ENCODE data around the gene GPC5.

Gene GPC5

DNA sequence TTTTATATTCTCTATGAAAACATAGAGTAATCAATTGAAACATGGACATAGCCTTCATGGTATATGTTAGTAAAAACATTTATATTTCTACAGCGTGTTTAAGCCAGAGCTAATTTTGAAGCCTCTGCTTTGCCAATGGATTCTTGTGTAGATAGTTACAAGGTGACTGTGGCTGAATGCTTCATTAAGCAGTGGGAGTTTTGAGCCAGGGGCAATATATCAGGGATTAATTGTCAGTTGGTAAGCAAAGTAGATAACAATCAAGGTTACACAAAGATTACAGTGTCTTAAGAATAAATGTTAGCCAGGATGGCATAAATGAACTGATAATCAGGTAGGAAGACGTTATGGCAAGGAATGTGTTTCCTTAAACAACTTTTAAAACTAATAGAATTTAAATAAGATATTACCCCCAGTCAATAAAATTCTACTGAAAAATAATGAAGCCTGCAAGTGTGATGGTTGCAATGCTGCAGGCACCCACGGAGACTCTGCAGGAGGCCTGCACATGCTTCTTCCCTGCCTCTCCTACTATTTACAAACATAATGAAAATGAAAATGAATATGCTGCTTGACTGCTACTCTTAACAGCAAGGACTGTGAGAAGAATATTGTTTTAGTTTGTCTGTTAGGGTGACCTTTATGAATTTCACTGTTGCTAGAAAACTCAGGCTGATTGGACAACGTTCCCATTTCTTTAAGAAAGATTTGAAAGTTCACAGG lies 588.5 kb downstream of the GPC5 start:
- DNase-seq (ENCODE audit: low spot score), result no peak

DNA sequence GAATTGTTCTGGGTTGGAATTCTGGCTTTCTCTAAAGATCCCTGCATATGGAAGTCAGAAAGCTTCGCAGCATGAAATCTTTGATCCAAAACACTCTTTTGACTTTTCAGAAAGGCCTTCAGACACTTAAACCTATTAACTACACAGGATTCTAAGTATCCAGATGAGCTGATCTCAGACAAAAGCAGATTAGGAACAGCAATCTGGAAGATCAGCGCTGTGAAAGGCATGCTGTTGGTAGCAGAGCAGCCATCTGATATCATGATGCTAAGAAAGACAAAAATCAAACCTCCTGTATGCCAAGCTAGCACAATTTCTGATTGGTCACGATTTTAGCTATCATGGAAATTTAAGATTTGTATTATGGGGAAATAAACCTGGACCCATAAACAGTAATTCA lies 589.9 kb downstream of the GPC5 start:
- DNase-seq (ENCODE audit: low spot score), result no peak

DNA sequence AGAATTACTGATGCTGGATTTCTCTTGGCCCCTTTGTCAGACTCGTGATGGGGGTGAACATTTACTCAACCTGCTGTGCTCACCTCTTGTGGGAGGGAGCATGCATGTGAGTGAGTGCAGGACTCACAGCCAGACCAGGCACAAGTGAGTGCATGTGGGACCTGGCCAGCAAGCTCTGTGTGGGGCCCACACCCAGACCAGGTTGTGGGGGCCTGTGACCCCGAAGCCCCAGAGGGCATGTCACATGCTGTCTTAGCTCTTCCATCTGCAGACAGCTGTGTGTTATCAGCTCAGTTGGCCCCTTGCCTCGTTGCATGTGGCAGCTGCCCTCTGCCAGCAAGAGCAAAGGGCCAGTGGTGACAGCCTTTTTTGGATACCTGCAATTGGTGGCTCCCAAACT lies 614.4 kb downstream of the GPC5 start:
- no peak for DNase-seq (ENCODE audit: low spot score)

DNA sequence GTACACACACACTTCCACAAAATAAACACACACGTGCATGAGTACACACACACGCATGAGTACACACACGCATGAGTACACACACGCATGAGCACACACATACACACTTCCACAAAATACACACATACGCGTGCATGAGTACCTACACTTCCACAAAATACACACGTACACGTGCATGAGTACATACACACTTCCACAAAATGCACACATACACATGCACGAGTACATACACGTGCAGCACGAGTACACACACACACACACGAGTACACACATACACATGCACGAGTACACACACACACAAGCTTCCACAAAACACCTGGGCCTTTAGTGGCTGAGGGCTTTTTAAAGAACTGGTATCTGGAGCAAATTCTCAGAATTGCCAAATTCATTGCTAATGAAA lies 619.3 kb downstream of the GPC5 start:
- no peak for DNase-seq (ENCODE audit: low spot score)

DNA sequence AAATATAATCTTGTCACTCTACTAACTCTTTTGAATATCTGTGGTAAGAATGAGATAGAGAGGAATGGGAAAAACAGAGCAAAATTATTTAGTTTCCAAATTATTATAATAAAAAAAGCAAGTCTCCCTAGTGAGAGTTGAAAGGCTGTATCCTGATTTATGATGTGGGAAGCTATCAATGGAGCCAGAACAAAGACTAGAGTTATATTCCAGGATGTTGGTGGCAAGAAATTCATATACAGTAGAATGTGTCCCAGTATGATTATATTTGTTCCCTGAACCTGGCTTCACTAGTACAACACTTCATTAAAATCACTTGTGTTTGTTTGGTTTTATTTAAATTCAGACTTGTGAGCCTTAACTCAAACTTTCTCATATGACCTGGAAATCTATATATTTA lies 630.3 kb downstream of the GPC5 start:
- DNase-seq (ENCODE audit: low spot score), result no peak

DNA sequence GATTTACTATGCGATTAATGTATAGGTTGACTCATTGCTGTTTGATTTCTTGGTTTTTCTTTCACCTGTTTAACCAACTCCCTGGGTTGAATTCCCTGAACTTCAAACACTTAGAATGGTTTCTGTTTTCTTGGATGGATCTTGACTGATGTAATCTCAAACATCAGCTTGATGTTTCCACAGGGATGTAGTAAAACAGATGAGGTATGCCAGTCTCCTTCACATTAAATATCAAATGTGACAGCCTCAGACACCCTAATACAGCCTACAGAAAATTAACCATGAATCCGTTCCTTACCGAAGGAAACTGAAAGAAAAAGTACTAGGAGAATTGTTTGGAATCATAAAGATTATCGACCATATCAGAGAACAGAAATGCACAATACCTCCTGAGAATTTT lies 631.2 kb downstream of the GPC5 start:
- no peak for DNase-seq (ENCODE audit: low spot score)

DNA sequence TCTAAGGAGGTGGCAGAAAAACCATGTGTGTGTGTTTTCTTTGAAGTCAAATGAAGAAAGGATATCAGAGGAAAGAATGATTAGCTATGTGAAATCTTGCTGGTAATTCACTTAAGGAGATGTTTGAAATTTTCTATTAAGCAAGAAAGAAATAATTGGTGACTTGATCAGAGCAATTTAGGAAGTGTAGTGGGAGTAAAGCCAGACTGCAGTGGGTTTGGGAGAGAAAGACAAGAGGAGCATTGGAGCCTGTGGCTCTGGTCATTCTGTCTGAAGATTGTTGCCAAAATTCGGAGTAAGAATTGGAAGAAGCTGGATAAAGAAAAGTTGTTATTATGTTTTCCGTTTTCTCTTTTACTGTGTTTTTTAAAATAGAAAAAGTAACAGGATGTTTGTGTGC lies 640.5 kb downstream of the GPC5 start:
- no peak for DNase-seq (ENCODE audit: low spot score)

DNA sequence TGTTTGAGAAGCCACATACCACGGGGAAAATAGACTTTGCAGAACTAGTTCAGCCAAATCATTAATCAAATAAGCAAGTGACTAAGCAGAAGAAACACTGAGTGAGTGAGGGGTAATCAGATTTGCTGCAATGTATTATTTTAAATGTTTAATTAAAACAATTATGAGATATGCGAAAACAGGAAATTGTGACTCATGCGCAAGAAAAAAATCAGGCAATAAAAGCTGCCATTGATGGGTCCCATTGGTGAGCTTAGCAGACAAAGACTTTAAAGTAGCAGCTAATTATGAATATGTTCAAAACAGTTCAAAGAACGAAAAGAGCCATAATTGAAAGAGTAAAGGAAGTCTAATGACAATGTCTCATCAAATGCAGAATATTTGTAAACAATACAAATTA lies 644.1 kb downstream of the GPC5 start:
- DNase-seq (ENCODE audit: low spot score), result no peak

DNA sequence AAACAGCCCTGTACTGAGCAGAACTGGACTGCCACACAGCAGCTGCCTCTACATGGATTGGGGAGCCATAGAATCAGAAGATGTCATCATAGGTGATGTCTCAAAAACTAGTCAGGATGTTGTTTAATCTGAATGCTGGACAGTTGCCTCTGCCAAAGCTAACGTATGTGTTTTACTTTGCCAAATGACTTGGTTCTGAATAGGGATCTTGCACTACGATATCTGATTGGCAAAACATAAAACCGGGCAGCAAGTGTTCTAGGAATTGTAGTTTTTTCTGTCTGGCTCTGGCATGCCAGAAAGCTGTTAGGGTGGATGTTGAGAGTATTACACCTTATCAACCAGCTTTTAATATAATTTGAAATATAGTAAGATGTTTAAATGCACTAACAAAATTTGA lies 645.9 kb downstream of the GPC5 start:
- DNase-seq (ENCODE audit: low spot score), result no peak

DNA sequence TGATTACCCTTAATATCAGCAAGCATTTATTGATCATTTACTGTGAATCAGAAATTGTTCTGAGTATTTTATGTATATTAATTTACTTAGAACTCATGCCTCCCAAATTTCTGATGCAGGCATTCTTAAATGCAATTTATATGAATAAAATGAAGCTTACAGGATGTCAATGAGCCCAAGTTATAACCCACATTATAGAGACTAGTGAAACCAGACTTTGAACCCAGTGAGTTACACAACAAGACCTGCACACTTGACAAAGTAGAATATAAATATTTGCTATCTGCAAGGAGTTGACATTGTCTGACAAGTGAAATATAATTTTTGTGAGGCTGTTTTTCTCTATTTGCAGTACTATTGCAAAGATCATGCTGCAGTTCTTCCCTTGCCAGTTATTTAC lies 656.0 kb downstream of the GPC5 start:
- no peak for DNase-seq (ENCODE audit: low spot score)

DNA sequence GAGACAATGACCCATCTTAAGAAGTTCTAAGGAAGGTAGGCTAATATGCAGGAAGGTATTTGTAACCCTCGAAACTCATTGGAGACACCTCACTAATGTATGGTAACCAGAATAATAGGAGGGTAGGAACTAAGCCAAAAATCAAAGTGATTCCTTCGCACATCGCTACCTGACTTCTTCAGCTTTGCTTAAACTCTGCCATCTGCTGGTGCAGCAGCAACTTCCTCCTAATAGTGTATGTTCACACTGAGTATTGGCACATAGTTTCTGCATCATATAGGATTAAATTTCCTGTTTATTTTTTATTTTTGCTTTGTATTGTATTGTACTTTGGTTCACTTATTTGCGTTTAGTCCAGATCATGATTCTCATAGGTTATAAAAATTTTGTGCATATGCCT lies 676.2 kb downstream of the GPC5 start:
- no peak for DNase-seq (ENCODE audit: low spot score)

DNA sequence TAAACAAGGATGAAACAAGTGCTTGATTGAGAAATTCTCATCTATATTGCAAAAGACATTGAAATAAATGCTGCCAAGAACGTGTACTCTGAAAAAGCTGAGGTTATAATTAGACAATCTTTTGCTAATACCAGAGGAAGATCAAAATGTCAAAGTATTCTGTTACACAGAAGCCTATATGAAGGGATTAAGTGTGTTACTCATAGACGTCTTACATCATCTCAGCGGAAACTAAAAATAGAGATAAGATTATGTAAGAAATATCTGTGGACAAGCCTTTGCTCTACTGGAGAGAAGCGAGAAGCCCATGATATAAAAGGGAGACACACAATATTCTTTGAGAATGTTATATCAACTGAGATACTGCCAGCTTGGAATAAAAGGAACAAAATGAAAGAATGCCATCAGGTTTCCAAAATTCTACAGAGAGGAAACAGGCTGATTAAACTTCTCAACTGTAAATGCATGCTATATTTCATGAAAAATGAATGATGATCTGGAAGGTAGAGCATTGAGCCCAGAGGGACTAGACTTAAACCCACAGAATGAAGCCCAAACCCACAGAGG lies 699.0 kb downstream of the GPC5 start:
- no peak for DNase-seq (ENCODE audit: low spot score)

DNA sequence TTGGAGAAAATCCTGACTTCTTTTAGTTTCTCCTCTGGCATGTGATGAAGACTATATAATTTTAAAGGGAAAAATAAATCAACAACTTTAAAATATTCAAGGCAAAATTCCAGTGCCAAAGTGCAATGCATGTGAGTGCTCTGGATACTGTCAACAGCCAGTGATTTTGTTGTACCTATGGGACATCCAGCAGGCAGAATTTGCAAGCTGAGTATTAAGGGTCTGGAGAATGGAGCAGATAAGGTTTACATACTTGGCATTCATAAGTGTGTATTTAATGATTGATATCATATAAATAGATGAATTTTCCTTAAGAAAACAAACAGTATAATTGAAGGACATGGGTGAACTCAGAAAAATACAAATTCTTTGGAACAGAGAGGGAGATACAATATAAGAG lies 703.4 kb downstream of the GPC5 start:
- no peak for DNase-seq (ENCODE audit: low spot score)

DNA sequence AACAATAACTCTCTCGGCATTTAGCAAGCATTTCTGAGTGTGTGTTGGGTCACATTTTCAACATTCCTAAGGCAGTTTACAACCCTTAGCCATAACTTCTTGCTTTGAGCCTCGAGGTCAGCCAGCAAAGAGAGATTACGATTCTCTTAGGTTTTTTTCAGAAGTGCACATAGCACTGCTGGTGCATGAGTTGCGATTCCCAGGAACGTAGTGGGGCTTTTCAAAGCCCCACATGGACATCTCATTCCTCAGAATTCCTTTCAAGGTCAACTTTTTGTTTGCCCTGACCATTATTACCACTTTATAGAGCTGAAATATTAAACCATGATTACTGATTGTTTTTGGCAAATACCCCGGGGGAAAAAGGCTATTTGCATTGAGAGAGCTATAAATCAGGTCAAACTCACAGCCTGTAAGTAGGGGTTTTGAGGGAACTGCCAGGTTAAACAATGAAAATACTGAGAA lies 705.3 kb downstream of the GPC5 start:
- no peak for DNase-seq (ENCODE audit: low spot score)

DNA sequence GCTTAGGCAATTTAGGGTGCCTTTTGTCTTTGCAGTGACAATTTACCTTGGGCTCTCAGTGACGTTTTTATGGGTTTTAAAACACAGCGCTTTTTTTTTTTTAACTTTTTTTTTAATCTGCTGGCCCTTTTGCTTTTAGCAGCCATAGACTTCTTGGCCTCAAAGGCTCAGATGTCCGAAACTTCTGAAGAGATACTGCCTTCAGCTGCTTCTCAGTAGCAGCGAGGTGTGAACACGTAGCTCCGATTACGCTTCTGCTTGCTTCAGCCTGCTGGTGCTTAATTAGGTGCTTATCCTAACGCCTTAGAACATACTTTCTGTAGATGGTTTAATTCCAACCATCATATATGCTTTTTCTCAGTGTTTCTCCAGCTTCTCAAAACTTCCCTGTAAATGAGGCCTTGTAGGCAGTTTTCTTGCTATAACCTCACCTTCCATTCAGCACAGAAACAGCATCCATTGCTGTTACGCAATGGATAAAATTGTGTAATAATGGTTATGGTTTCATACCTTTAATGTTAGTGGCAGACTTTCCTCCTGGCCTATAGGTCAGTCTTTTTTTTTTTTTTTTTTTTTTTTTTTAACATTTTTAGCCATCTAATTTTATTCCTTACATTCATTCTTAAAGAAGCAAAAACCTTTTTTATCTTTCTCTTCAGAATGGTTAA lies 723.9 kb downstream of the GPC5 start:
- DNase-seq (ENCODE audit: low spot score), result no peak

DNA sequence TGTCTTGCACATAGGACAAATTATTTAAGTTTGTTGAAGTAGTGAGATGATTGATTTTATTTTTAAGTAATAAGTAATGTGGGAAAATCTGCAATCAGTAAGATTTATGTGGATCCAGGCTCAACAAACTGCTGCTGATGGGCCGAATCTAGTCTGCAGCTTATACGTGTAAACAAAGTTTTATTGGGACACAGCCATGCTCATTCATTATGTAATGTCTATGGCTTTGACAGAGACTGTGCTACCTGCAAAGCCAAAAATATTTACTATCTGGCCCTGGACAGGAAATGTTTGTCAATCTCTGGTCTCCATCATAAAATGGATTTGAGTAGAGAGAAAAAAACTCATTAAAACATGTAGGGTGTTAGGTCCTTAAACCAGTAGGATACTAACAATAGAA lies 728.0 kb downstream of the GPC5 start:
- no peak for DNase-seq (ENCODE audit: low spot score)

DNA sequence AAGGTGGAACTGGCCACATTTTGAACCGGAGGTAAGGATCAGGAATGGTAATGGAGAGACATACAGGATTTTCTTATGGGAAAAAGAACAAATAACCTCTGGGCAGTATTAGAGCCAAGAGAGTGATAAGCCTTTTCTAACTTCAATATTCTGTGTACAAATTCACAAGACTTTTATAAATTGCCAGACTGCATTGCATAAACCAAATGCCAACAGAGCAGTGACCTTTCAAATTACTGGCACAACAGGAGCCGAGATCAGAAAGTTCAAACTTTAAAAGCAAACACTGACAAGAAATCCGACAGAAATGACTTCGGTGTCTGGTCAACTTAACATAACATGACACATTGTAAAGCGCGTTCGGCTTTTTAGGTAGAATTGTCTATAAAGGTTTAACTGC lies 737.1 kb downstream of the GPC5 start:
- DNase-seq (ENCODE audit: low spot score), result no peak

DNA sequence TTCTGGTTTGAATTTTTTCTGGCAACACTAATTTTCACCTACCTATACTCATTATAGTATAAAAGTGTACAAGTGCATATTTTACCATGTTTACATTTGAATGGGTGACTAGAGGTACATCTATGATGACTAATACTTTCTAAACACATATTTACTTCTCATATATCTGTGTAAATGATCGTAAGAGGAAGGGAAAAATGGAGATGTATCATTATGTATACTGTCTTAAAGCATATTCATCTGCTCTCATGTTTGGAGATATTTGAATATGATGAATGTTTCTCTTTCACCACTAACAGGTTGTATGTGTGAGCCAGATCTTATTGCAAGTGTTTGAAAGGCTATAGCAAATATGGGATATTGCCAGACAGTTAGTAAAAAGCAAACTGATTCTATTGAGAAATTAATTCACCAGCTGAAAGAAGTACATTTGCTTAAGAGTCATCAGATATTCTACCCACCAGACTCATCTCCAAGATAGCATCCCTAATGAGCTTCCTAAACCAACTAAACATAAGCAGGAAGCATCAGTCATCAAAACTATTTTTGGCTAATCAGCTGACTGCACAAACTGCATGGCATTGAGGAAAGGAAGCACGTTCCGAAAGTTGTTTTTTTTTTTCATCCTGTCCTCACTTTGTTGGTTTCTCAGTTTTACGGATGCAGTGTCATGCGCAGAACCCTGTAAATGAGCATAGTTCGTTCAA lies 738.2 kb downstream of the GPC5 start:
- DNase-seq (ENCODE audit: low spot score), result no peak

DNA sequence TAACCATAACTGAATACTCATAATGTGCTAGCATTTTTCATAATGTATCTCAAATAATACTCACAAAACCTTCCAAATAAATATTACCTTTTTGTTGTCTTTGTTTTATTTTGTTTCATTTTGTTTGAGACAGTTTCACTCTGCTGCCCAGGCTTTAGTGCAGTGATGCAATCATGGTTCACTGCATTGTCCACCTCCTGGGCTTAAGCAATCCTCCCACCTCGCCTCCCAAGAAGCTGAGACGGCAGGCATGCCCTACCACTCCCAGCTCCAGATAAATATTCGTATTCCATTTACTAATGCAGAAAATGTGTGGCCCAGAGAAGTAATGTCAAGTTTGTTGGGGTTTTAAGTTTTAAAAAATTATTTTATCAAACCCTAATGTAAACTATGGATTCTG lies 739.1 kb downstream of the GPC5 start:
- no peak for DNase-seq (ENCODE audit: low spot score)

DNA sequence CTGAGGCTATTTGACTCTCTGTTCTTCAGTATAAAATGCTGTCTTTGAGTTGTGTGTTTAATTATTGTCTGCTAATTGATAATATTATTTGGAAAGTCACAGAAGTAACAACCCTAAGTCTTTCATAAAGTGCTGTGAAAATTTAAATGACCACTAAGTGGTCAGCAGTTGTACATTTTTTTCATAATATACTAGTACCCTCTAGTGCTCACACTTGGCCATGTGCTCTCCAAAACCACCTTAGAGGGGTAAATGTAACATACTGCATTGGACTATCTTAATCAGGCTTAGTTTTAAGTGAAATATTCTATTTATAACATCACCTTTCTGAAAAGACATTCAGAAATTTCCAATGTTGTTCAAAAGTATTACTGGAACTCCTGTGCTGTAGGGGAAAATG lies 745.3 kb downstream of the GPC5 start:
- DNase-seq (ENCODE audit: low spot score), result no peak

DNA sequence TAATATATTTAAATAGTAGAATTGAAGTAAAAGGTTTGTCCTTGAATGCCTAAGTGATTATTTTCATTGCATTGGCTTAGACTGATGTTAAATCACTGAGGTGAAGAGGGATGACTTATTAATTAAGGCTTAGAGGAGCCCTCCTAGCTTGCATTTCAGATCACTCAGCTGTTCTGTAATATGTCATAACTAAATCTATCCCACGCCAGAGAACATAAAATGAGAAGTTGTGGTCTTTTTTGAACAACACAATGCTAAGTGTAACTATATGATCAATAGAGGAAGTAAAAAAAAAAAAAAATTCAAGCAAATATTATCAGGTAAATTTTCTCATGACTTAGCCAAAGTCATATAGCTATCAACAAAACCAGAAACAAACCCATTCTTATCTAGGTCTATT lies 752.2 kb downstream of the GPC5 start:
- no peak for DNase-seq (ENCODE audit: low spot score)

DNA sequence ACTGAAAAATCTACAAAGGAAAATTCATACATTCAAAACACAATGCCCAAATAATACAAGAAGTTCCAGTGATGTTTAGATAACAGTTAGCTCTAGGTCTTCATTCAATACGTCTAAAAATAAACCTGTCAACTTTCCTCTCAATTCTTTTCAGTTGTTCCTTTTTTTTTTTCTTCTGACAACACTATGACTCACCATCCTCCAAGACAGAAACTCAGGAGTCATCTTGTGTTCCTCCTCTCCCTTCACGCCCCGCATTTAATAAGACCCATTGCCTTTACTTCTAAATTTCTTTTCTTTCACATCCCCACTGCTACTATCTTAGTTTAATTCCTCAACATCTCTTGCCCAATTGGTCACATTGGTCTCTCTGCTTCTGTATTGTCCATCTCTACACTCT lies 759.9 kb downstream of the GPC5 start:
- no peak for DNase-seq (ENCODE audit: low spot score)

DNA sequence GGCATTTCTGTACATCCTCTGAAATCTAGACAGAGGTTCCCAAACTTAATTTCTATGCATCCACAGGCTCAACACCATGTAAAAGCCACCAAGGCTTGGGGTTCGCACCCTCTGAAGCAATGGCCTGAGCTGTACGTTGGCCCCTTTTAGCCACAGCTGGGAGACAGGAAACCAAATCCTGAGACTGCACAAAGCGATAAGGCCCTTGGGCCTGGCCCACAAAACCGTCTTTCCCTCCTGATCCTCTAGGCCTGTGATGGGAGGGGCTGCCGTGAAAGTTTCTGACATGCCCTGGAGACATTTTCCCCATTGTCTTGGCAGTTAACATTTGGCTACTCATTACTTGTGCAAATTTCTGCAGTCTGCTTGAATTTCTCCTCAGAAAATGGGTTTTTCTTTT lies 766.4 kb downstream of the GPC5 start:
- no peak for DNase-seq (ENCODE audit: low spot score)
